Ovary (tissue), 9 donors: ENCODE data around the gene PRICKLE2. TPM values are rescaled to one million over a fixed set of nuclear protein-coding genes. Genes with fewer than 3 reads are reported as not detected.
A peak's percentile ranks its signal among the peaks of the same experiment; 100 is the strongest.

ENCODE experiments used
- DNase-seq, 5 donors: peaks; one replicate each; pipeline ENCODE4 v3.0.0-alpha.2; 2019 to 2020
- H3K27ac ChIP-seq, 2 donors: fragments of 200-600 bp; one replicate each; pipeline versions ENCODE4 v1.5.1 to v1.8.0; 2019 to 2022
- H3K27me3 ChIP-seq: fragments of 200-600 bp; one replicate; pipeline ENCODE4 v1.8.0; 2022
- H3K36me3 ChIP-seq: fragments of 200-600 bp; sonication (generic); one replicate; pipeline ENCODE4 v1.5.1; 2019
- H3K4me1 ChIP-seq: one replicate; pipeline ENCODE4 v1.8.1; 2013; ENCODE audit warnings: mild to moderate bottlenecking, moderate library complexity; ENCODE audit not compliant: insufficient read depth
- H3K4me3 ChIP-seq: fragments of 200-600 bp; sonication (generic); one replicate; pipeline ENCODE4 v1.5.1; 2017
- H3K9me3 ChIP-seq, 2 donors: fragments of 200-600 bp in 1 of 2; sonication (generic) in 1 of 2; one replicate each; pipeline versions ENCODE4 v1.5.1 to v1.8.1; 2013 to 2019; ENCODE audit warnings: mild to moderate bottlenecking in 1 of 2, moderate library complexity in 1 of 2
- EP300 ChIP-seq: sonication (generic); formaldehyde crosslinking; IDR thresholded peaks from one replicate; pipeline ENCODE4 v1.6.1; 2017; ENCODE audit warnings: antibody characterized with exemption
- POLR2A ChIP-seq: fragments of 450-650 bp; IDR thresholded peaks from one replicate; pipeline ENCODE4 v1.6.1; 2017; ENCODE audit warnings: antibody characterized with exemption, mild to moderate bottlenecking, moderate library complexity
- whole genome bisulfite sequencing, 3 donors: extraction: QIAGEN DNeasy Blood & Tissue Kit in 1 of 3; methylation state at CpG; one replicate each; pipeline versions ENCODE4 v1.1.5 to v1.1.7; 2013 to 2017; 5-methylcytosine and 5-hydroxymethylcytosine counted together
- intact Hi-C, 4 donors: fragments of 100-400 bp; cut with DNase I; formaldehyde crosslinking; loops; one replicate each; pipeline versions ENCODE4 v1.11.0 to v1.15.1; 2022 to 2023
- polyA plus RNA-seq, 2 donors: library from polyadenylated mRNA; stranded (reverse); fragments of 200-250 nt in 1 of 2; fragments of 350-450 nt in 1 of 2; fragmentation: Illumina TruSeq in 1 of 2; extraction: RNeasy Lipid Tissue Mini Kit (QIAGEN cat#74804) in 1 of 2; gene quantifications; one replicate each; pipeline ENCODE4 v1.2.3, GENCODE V29; 2013 to 2014
- total RNA-seq, 7 donors: library from RNA; depleted of rRNA in 2 of 7; stranded (reverse); fragments of >200 nt in 2 of 7; fragmentation: NEBNext Ultra II Directional in 3 of 7; extraction: Animal tissue kit (Norgen Biotek cat#: 25700) in 3 of 7; gene quantifications; one replicate each; pipeline versions ENCODE4 v1.1.0 to v1.2.4, GENCODE V29; 2016 to 2023
- TF ChIP-seq, protein P1 (sequence below), 3 donors: fragments of 450-650 bp in 2 of 3; fragments of 200-600 bp in 1 of 3; IDR thresholded peaks; one replicate each; pipeline versions ENCODE4 v1.5.1 to v1.8.0; 2016 to 2022; ENCODE audit warnings: antibody characterized with exemption in 3 of 3, mild to moderate bottlenecking in 1 of 3
- donor health status: DM: no; HTN: no; CAD: no; lungs with moderate emphysema.
- donor health status: DM: no; HTN: no; CAD: no.
- donor health status: Bipolar disorder and iron deficiency.
- donor health status: DM: yes; HTN: yes; CAD: no.
- donor health status: DM: no; HTN: no; CAD: no.
- donor health status: DM: yes; HTN: yes; CAD: no.

PRICKLE2 gene
- total and polyA plus RNA-seq, 9 donors, result 6.3 to 34.8 (median 25.4) TPM

- intact Hi-C loops, result loop anchor here in 1 of 4 donors (10.0 kb wide), 1 partner anchor 667 kb away; no protein-coding TSS in a partner anchor
- H3K27ac ChIP-seq, result no peak overlapping the region
Measured at GRCh38 chr3:64228110-64228509, 2.8 kb upstream of the PRICKLE2 start.

GRCh38 chr3:64226730-64227129, 1.5 kb upstream of the PRICKLE2 start:
- intact Hi-C loops, result loop anchor here in 1 of 4 donors (10.0 kb wide), 1 partner anchor 668 kb away; no protein-coding TSS in a partner anchor
- Histone ChIP-seq H3K4me3 (no peak overlapping the region), H3K36me3 (no peaks in the 10 kb centered on the region), H3K9me3 (no peaks in the 10 kb centered on the region), H3K27ac (no peak overlapping the region), H3K27me3 (no peaks in the 10 kb centered on the region), H3K4me1 (peaks cover 7% of the 10 kb centered on the region)
- no peak for DNase-seq
- TF ChIP-seq EP300 (no peak), POLR2A (no peak)
- TF ChIP-seq, protein P1, sequence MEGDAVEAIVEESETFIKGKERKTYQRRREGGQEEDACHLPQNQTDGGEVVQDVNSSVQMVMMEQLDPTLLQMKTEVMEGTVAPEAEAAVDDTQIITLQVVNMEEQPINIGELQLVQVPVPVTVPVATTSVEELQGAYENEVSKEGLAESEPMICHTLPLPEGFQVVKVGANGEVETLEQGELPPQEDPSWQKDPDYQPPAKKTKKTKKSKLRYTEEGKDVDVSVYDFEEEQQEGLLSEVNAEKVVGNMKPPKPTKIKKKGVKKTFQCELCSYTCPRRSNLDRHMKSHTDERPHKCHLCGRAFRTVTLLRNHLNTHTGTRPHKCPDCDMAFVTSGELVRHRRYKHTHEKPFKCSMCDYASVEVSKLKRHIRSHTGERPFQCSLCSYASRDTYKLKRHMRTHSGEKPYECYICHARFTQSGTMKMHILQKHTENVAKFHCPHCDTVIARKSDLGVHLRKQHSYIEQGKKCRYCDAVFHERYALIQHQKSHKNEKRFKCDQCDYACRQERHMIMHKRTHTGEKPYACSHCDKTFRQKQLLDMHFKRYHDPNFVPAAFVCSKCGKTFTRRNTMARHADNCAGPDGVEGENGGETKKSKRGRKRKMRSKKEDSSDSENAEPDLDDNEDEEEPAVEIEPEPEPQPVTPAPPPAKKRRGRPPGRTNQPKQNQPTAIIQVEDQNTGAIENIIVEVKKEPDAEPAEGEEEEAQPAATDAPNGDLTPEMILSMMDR (IDR thresholded peaks at IDR 0.05), result no peak
- WGBS, 3 donors, result 53 to 70% (median 66%) methylated on average over 3 of the region's 3 CpGs

More at GRCh38 chr3:64228110-64228509, 2.8 kb upstream of the PRICKLE2 start:
- Histone ChIP-seq H3K27me3 (no peaks in the 10 kb centered on the region), H3K9me3 (no peaks in the 10 kb centered on the region), H3K4me3 (no peak overlapping the region), H3K4me1 (no peaks in the 10 kb centered on the region), H3K36me3 (no peaks in the 10 kb centered on the region)
- 97 to 100% (median 100%) methylated on average over 1 of the region's 1 CpG for WGBS, 3 donors
- DNase-seq, result no peak
- TF ChIP-seq, protein P1 (IDR thresholded peaks at IDR 0.05), result no peak
- TF ChIP-seq EP300 (no peak), POLR2A (no peak)

DNA sequence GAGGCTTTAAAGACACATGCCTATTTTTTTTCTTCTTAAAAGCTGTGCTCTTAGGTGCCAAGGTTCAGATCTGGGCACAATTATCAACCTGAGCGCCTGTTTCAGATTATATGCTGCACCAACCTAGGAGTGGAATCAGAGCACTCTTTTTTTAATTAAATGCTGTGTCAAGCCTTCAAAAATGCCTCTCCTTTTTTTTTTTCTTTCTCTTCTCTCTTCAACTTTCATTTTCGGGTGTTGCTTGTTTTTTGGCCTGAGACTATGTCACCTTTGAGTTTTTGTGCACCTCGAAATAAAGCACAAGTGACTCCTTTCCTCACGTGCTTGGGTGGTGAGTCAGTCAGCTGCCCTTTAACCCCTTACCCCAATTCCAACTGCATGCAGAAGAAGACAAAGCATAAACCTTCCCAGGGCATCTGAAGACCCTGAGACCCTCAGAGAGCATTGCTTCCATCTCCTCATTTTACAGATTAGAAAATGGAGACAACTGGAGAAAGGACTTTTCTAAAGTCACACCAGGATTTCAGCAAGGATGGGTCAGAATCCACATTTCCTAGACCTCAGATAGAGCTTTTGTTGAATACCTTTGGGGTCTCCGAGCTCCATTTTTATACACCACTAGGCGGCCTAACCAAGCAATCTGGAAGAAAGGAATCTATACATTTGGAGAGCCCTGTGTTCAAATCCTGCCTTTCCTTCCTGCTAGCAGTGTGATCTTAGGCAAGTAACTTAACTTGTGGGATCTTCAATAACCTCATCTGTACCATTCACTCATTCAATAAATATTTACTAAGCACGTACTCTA, 631 bp upstream of the PRICKLE2 start:
- H3K36me3 ChIP-seq, result no peaks in the 10 kb centered on the region
- H3K4me3 ChIP-seq, result peak overlapping the region; percentile 24
- H3K4me1 ChIP-seq, result peaks cover 13% of the 10 kb centered on the region
- 44 to 45% (median 45%) methylated on average over 7 of the region's 7 CpGs for WGBS, 3 donors
- no peaks in the 10 kb centered on the region for H3K9me3 ChIP-seq
- H3K27me3 ChIP-seq, result no peaks in the 10 kb centered on the region
- intact Hi-C loops, result loop anchor here in 1 of 4 donors (10.0 kb wide), 1 partner anchor 669 kb away; no protein-coding TSS in a partner anchor
- no peak for DNase-seq
- TF ChIP-seq, protein P1 (IDR thresholded peaks at IDR 0.05), result no peak
- no peak for TF ChIP-seq EP300
- TF ChIP-seq POLR2A, result no peak
- H3K27ac ChIP-seq, result peak overlapping the region; percentile 55 to 84

GRCh38 chr3:64223791-64224745, 1.2 kb downstream of the PRICKLE2 start:
- TF ChIP-seq, protein P1 (IDR thresholded peaks at IDR 0.05), result no peak
- TF ChIP-seq EP300 (no peak), POLR2A (no peak)
- peaks cover 17% of the 10 kb centered on the region for H3K4me1 ChIP-seq
- DNase-seq, result no peak
- H3K27me3 ChIP-seq, result no peaks in the 10 kb centered on the region
- H3K27ac ChIP-seq, result peak overlapping the region; percentile 30 to 84
- H3K9me3 ChIP-seq, result no peaks in the 10 kb centered on the region
- 52 to 63% (median 56%) methylated on average over 9 of the region's 9 CpGs for WGBS, 3 donors
- no peaks in the 10 kb centered on the region for H3K36me3 ChIP-seq
- intact Hi-C loops, result loop anchor here in 1 of 4 donors (5.0 to 10.0 kb wide), 3 partner anchors 38 to 671 kb away; no protein-coding TSS in a partner anchor
- H3K4me3 ChIP-seq, result peak overlapping the region; percentile 24
